Ishikawa (cell line): ENCODE measurements around the gene MYLK3.

ENCODE experiments used
- CEBPB ChIP-seq: IDR thresholded peaks from 2 replicates; pipeline ENCODE4 v1.6.1; 2012
- CREB1 ChIP-seq: IDR thresholded peaks from 2 replicates; pipeline ENCODE4 v1.6.1; 2012; ENCODE audit warnings: low read depth
- EGR1 ChIP-seq: IDR thresholded peaks from 2 replicates; pipeline ENCODE4 v1.6.1; 2012
- EP300 ChIP-seq: IDR thresholded peaks from 2 replicates; pipeline ENCODE4 v1.6.1; 2012; ENCODE audit warnings: borderline replicate concordance
- FOXM1 ChIP-seq: IDR thresholded peaks from 2 replicates; pipeline ENCODE4 v1.6.1; 2012; ENCODE audit warnings: low read depth, borderline replicate concordance
- NFIC ChIP-seq: IDR thresholded peaks from 2 replicates; pipeline ENCODE4 v1.6.1; 2012
- RAD21 ChIP-seq: IDR thresholded peaks from 2 replicates; pipeline ENCODE4 v1.6.1; 2012; ENCODE audit warnings: low read depth
- TAF1 ChIP-seq: IDR thresholded peaks from 2 replicates; pipeline ENCODE4 v1.6.1; 2012; ENCODE audit warnings: low read depth, mild to moderate bottlenecking
- TCF12 ChIP-seq: IDR thresholded peaks from 2 replicates; pipeline ENCODE4 v1.6.1; 2012; ENCODE audit warnings: low read depth
- TEAD4 ChIP-seq: IDR thresholded peaks from 2 replicates; pipeline ENCODE4 v1.6.1; 2012
- YY1 ChIP-seq: IDR thresholded peaks from 2 replicates; pipeline ENCODE4 v1.6.1; 2012; ENCODE audit warnings: low read depth
- ZBTB7A ChIP-seq: IDR thresholded peaks from 2 replicates; pipeline ENCODE4 v1.6.1; 2012; ENCODE audit warnings: low read depth
- TF ChIP-seq, protein P1 (sequence below): IDR thresholded peaks from 2 replicates; pipeline ENCODE4 v1.6.1; 2012
- TF ChIP-seq, protein P2 (sequence below): IDR thresholded peaks from 2 replicates; pipeline ENCODE4 v1.6.1; 2012; ENCODE audit warnings: low read depth, mild to moderate bottlenecking
- TF ChIP-seq, protein P3 (sequence below): IDR thresholded peaks from 2 replicates; pipeline ENCODE4 v1.6.1; 2012

Gene MYLK3

DNA sequence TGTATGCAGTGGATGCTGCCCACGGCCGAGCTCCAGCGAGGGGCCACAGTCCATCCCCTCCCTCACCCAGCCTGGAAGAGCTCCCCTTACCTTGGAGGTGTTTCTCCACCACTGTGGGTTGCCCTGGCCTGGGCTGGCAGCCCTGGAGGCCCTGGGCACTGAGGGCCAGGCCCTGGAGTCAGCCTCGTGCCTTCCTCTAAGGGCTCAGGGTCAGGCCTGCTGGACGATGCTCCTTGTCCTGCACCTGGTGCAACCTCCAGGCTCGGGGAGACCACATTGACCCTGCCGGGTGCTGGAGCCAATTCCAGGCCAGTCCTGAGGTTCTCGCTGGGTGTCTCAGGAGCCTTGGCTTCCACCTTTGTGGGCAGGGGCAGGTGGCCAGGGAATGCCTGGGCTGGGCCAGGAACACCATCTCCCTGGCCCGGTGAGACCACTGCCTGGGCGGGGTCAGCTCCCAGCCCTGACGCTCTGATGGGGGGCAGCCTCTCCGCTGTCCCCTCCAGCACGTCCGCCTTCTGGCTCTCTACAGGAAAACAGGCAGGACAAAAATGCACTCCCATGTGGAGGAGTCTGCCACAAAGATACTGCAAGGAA is 10.4 kb downstream of the MYLK3 start:
- no peak for TF ChIP-seq NFIC

DNA sequence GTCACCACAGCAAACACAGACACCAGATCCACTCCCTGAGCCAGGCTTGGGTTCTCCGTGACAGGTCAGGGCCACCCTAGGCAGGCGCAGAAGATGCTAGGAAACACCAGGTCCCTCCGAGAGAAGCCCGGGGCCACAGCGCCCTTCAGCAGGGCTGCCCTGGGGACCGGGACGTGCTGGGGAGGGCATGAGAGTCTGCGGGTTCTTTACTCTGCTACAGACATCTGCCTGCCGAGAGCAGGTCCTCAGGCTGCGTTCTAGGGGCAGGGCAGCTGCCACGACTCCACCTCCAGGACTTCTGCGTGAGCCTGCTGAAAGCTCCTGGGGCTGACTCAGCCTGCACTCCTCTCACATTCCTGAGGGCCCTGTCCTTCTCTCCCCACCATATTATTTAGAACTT is 11.4 kb downstream of the MYLK3 start:
- TF ChIP-seq, protein P1, sequence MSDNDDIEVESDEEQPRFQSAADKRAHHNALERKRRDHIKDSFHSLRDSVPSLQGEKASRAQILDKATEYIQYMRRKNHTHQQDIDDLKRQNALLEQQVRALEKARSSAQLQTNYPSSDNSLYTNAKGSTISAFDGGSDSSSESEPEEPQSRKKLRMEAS: no peak
- no peak for TF ChIP-seq ZBTB7A
- TF ChIP-seq TEAD4: no peak
- TF ChIP-seq CEBPB: no peak
- TF ChIP-seq CREB1: no peak
- TF ChIP-seq, protein P2, sequence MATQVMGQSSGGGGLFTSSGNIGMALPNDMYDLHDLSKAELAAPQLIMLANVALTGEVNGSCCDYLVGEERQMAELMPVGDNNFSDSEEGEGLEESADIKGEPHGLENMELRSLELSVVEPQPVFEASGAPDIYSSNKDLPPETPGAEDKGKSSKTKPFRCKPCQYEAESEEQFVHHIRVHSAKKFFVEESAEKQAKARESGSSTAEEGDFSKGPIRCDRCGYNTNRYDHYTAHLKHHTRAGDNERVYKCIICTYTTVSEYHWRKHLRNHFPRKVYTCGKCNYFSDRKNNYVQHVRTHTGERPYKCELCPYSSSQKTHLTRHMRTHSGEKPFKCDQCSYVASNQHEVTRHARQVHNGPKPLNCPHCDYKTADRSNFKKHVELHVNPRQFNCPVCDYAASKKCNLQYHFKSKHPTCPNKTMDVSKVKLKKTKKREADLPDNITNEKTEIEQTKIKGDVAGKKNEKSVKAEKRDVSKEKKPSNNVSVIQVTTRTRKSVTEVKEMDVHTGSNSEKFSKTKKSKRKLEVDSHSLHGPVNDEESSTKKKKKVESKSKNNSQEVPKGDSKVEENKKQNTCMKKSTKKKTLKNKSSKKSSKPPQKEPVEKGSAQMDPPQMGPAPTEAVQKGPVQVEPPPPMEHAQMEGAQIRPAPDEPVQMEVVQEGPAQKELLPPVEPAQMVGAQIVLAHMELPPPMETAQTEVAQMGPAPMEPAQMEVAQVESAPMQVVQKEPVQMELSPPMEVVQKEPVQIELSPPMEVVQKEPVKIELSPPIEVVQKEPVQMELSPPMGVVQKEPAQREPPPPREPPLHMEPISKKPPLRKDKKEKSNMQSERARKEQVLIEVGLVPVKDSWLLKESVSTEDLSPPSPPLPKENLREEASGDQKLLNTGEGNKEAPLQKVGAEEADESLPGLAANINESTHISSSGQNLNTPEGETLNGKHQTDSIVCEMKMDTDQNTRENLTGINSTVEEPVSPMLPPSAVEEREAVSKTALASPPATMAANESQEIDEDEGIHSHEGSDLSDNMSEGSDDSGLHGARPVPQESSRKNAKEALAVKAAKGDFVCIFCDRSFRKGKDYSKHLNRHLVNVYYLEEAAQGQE: no peak
- TF ChIP-seq NFIC: no peak
- TF ChIP-seq TAF1: no peak
- TF ChIP-seq, protein P3, sequence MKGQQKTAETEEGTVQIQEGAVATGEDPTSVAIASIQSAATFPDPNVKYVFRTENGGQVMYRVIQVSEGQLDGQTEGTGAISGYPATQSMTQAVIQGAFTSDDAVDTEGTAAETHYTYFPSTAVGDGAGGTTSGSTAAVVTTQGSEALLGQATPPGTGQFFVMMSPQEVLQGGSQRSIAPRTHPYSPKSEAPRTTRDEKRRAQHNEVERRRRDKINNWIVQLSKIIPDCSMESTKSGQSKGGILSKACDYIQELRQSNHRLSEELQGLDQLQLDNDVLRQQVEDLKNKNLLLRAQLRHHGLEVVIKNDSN: no peak
- no peak for TF ChIP-seq RAD21
- no peak for TF ChIP-seq EP300
- no peak for TF ChIP-seq TCF12
- TF ChIP-seq FOXM1: no peak
- no peak for TF ChIP-seq YY1
- TF ChIP-seq EGR1: no peak

DNA sequence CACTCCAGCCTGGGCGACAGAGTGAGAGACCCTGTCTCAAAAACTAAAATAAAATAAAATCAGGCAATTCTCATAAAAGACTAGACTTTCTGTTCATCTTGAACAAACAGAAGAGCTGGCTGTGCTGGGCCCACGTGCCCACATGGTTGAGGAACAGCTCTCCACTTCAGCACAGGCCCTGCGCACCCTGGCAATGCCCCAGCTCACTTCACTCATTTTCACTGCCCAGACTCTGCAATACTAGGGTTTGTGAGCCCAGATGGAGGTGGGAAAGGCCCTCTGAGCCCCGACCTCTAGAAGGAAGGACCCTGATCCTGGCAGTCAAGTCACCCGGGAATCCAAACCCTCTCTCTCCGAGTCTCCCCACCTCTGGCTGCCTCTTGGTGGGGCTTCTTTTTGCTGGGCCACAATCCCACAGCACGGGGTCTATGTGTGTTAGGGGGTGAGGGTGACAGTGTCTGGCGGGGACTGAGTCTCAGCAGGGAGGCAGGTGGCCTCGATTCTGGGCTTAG is 14.8 kb downstream of the MYLK3 start:
- TF ChIP-seq YY1 (no peak), NFIC (no peak), TEAD4 (no peak), TCF12 (no peak), EGR1 (no peak), EP300 (no peak), TAF1 (no peak)
- TF ChIP-seq, protein P1: no peak
- TF ChIP-seq, protein P3: no peak
- TF ChIP-seq, protein P2: no peak

DNA sequence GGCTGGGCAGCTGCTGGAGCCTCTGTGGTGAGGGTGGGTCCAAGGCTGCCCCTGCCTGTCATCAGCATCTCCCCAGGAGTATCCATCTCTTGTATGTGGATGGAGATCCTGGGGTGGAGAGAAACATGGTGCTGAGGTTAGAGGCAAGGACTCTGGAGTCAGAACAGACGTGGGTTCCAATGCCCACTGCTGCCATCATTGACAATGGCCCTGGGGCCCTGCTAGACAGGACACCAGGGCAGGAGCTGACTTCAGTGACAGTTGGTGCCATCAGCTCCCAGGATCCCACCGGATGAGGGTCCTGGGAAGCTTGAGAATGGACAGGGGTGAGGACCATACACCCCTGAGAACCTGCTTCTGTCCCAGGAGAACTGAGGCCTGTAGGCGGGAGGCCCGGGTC is 15.6 kb downstream of the MYLK3 start:
- TF ChIP-seq CREB1: no peak
- no peak for TF ChIP-seq RAD21
- TF ChIP-seq ZBTB7A: no peak
- TF ChIP-seq, protein P3: no peak
- no peak for TF ChIP-seq NFIC
- TF ChIP-seq YY1: no peak
- TF ChIP-seq FOXM1: no peak
- no peak for TF ChIP-seq EP300
- TF ChIP-seq, protein P1: no peak

DNA sequence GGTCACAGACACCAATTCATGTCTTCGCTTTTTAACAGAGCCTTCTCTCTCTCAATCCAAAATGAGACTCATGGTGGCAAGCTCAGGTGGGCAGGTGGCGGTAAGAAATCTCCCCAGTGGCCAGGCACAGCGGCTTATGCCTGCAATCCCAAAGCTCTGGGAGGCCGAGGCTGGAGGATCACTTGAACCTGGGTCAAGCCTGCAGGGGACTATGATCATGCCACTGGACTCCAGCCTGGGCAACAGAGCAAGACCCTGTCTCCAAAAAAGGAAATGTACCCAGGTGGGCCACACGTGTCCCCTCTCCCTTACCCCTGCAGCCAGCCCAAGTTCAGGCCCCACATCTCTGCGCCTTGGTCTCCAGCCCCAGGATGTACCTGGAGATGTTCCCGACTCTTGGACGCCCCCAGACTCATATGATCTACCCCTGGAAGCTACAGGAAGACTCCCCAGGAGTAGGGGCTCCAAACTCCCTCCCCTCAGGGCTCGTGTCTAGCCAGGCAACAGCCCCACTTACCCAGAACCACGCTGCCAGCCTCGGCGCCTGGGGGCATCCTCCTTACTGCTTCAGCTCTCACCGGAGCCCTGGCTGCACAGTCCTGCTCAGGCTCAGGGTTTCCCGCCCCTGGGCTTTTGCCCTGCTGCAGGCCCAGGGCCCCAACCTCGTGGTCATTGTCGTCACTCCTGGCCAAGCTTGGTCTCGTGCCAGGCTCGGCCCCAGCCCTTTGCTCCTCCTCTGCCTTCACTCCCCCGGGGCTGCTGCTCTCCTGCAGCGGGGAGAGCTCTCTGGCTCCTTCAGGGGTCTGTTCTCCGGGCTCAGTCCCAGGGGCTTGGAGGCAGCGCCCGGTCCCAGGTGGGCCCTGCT is 16.2 kb downstream of the MYLK3 start:
- TF ChIP-seq EGR1: no peak
- TF ChIP-seq FOXM1: no peak
- TF ChIP-seq, protein P3: no peak
- TF ChIP-seq, protein P2: no peak
- TF ChIP-seq CEBPB: no peak
